ENCODE results near the gene OPN4. TPM values are rescaled to one million over a fixed set of nuclear protein-coding genes. Genes with fewer than 3 reads are reported as not detected.

Gene OPN4
- polyA plus RNA-seq, 12 donors: 0.81 to 2.4 (median 1.2) TPM; not detected in 2

Other genes starting within 250 kb of the OPN4 start
- gene WAPL, start 132.8 kb upstream of the OPN4 start, polyA plus RNA-seq (ENCODE audit: insufficient read length in 12 of 12): 10 to 100 TPM in 11 of 12 donors, not detected in 1; 27.1 to 32.9 (median 29.4) TPM
- gene LDB3, start 14.0 kb downstream of the OPN4 start, polyA plus RNA-seq (ENCODE audit: insufficient read length in 12 of 12): 1,000 to 10,000 TPM in 1 of 12 donors, 100 to 1,000 TPM in 11; 367 to 6,548 (median 850) TPM
- gene BMPR1A, start 102.1 kb downstream of the OPN4 start, polyA plus RNA-seq (ENCODE audit: insufficient read length in 12 of 12): 10 to 100 TPM in 11 of 12 donors, not detected in 1; 16.3 to 65.1 (median 55.2) TPM